Activated CD8-positive, alpha-beta T cell treated with anti-CD3 and anti-CD28 coated beads for 36 hours (primary cell): ENCODE results near the gene SERPINB1. TPM values are rescaled to one million over a fixed set of nuclear protein-coding genes. Genes with fewer than 3 reads are reported as not detected.

Experiments used
- ATAC-seq: fragments of 200-7000 bp; cut with Tn5 transposase; one replicate; pipeline ENCODE4 v1.10.0; 2021; ENCODE audit warnings: mild to moderate bottlenecking, moderate library complexity
- CTCF ChIA-PET: fragments of 350-600 bp; sonication (Branson Sonifier 250); formaldehyde crosslinking; loops from one replicate; lab custom pipeline; 2021; ENCODE audit warnings: antibody characterized with exemption; lab: Charles Lee
- POLR2A ChIA-PET: fragments of 350-600 bp; sonication (Branson Sonifier 250); formaldehyde crosslinking; loops from one replicate; lab custom pipeline; 2021; ENCODE audit warnings: antibody characterized with exemption; lab: Charles Lee
- DNase-seq: peaks from one replicate; pipeline ENCODE4 v3.0.0-alpha.2; 2020
- H3K27ac Mint-ChIP-seq: one replicate; pipeline ENCODE4 v1.8.0; 2021; ENCODE audit warnings: mild to moderate bottlenecking, mixed read lengths
- H3K27me3 Mint-ChIP-seq: one replicate; pipeline ENCODE4 v1.8.0; 2021; ENCODE audit warnings: mixed read lengths
- H3K36me3 Mint-ChIP-seq: one replicate; pipeline ENCODE4 v1.8.0; 2021; ENCODE audit warnings: low read depth, mixed read lengths
- H3K4me1 Mint-ChIP-seq: one replicate; pipeline ENCODE4 v1.8.0; 2021; ENCODE audit warnings: low read depth, mixed read lengths
- H3K4me3 Mint-ChIP-seq: one replicate; pipeline ENCODE4 v1.8.0; 2021; ENCODE audit warnings: mild to moderate bottlenecking, moderate library complexity, mixed read lengths
- H3K9me3 Mint-ChIP-seq: one replicate; pipeline ENCODE4 v1.8.0; 2021; ENCODE audit warnings: mixed read lengths
- CTCF ChIP-seq: fragments of 200-600 bp; IDR thresholded peaks from one replicate; pipeline ENCODE4 v1.8.0; 2022; ENCODE audit warnings: antibody characterized with exemption, mild to moderate bottlenecking
- intact Hi-C: fragments of 100-400 bp; cut with micrococcal nuclease; formaldehyde crosslinking; loops from one replicate; pipeline ENCODE4 v1.10.0; 2022
- total RNA-seq, 2 experiments: library from RNA; stranded (reverse); gene quantifications; one replicate each; pipeline ENCODE4 v1.2.3, GENCODE V29; 2021

SERPINB1 gene
- total RNA-seq, 2 experiments from 2014 or later, result 55.8 to 60.0 TPM

- TF ChIP-seq CTCF, result no peak
- Mint-ChIP-seq H3K9me3 (peaks cover 4% of the 10 kb centered on the region), H3K27me3 (no peaks in the 10 kb centered on the region), H3K27ac (peak overlapping the region; percentile 49), H3K4me3 (no peak overlapping the region), H3K36me3 (no peaks in the 10 kb centered on the region), H3K4me1 (peaks cover 69% of the 10 kb centered on the region)
- intact Hi-C loops, result no loop called here
- POLR2A ChIA-PET, result interaction anchor here (4.4 kb wide), 1 partner anchor 9 kb away, joined by 22 read pairs; no protein-coding TSS in a partner anchor
- DNase-seq (no peak), ATAC-seq (no peak)
- CTCF ChIA-PET, result interaction anchor here (0.9 to 3.9 kb wide), 6 partner anchors 9 to 86 kb away, joined by 3 to 23 read pairs (median 4); no protein-coding TSS in a partner anchor
These were observed 24.6 kb upstream of the SERPINB1 start for GRCh38 chr6:2866171-2866846.

- H3K36me3 Mint-ChIP-seq, result peaks cover 2% of the 10 kb centered on the region
- H3K9me3 Mint-ChIP-seq, result peaks cover 6% of the 10 kb centered on the region
- DNase-seq (no peak), ATAC-seq (no peak)
- POLR2A ChIA-PET, result interaction anchor here (0.9 to 4.4 kb wide), 2 partner anchors 8 to 49 kb away, joined by 3 to 22 read pairs; no protein-coding TSS in a partner anchor
- no peak overlapping the region for H3K4me3 Mint-ChIP-seq
- H3K27me3 Mint-ChIP-seq, result no peaks in the 10 kb centered on the region
- peaks cover 73% of the 10 kb centered on the region for H3K4me1 Mint-ChIP-seq
- CTCF ChIA-PET, result interaction anchor here (0.9 to 3.7 kb wide), 4 partner anchors 8 to 87 kb away, joined by 3 to 21 read pairs (median 4); no protein-coding TSS in a partner anchor
- intact Hi-C loops, result no loop called here
- no peak overlapping the region for H3K27ac Mint-ChIP-seq
- no peak for TF ChIP-seq CTCF
These were observed 24.1 kb upstream of the SERPINB1 start for GRCh38 chr6:2865694-2866151.

GRCh38 chr6:2865270-2865669, 23.6 kb upstream of the SERPINB1 start:
- TF ChIP-seq CTCF, result no peak
- ChIA-PET POLR2A (interaction anchor here (0.8 to 0.9 kb wide), 2 partner anchors 49 to 72 kb away, joined by 3 read pairs; no protein-coding TSS in a partner anchor), CTCF (interaction anchor here (1.2 to 3.7 kb wide), 3 partner anchors 8 to 87 kb away, joined by 3 to 21 read pairs (median 4); no protein-coding TSS in a partner anchor)
- peaks cover 8% of the 10 kb centered on the region for H3K9me3 Mint-ChIP-seq
- H3K4me3 Mint-ChIP-seq, result no peak overlapping the region
- no peak overlapping the region for H3K27ac Mint-ChIP-seq
- intact Hi-C loops, result no loop called here
- H3K4me1 Mint-ChIP-seq, result peaks cover 77% of the 10 kb centered on the region
- DNase-seq (no peak), ATAC-seq (no peak)
- no peaks in the 10 kb centered on the region for H3K27me3 Mint-ChIP-seq
- H3K36me3 Mint-ChIP-seq, result peaks cover 4% of the 10 kb centered on the region

GRCh38 chr6:2863901-2864300, 22.2 kb upstream of the SERPINB1 start:
- Mint-ChIP-seq H3K27ac (peak overlapping the region; percentile 39), H3K4me1 (peaks cover 79% of the 10 kb centered on the region), H3K4me3 (no peak overlapping the region), H3K36me3 (peaks cover 7% of the 10 kb centered on the region), H3K9me3 (peaks cover 6% of the 10 kb centered on the region), H3K27me3 (no peaks in the 10 kb centered on the region)
- TF ChIP-seq CTCF, result no peak
- ATAC-seq (no peak), DNase-seq (no peak)
- ChIA-PET POLR2A (no interaction called here), CTCF (interaction anchor here (0.7 to 3.9 kb wide), 3 partner anchors 12 to 72 kb away, joined by 3 to 12 read pairs (median 3); no protein-coding TSS in a partner anchor)
- intact Hi-C loops, result no loop called here
